H1 (cell line): ENCODE results near the gene LMBR1. TPM values are rescaled to one million over a fixed set of nuclear protein-coding genes. Genes with fewer than 3 reads are reported as not detected.

Source experiments
- CTCF ChIA-PET: fragments of 300-600 bp; sonication (Branson Sonifier 250); formaldehyde crosslinking; loops from one replicate; lab custom pipeline; 2021; ENCODE audit not compliant: partially characterized antibody; lab: Charles Lee
- POLR2A ChIA-PET: fragments of 300-600 bp; sonication (Branson Sonifier 250); formaldehyde crosslinking; loops from one replicate; lab custom pipeline; 2021; ENCODE audit warnings: inconsistent platforms; ENCODE audit not compliant: partially characterized antibody; lab: Charles Lee
- DNase-seq, 2 experiments: peaks; one replicate each; pipeline versions ENCODE4 v3.0.0 to v3.0.0-alpha.2; 2010 to 2022; ENCODE audit warnings: low spot score in 2 of 2, low read depth in 1 of 2, mixed read lengths in 1 of 2
- FAIRE-seq: peaks from 2 replicates; lab custom pipeline; 2011; peaks lifted over from hg19 to GRCh38; lab: Jason Lieb, UNC
- H2AFZ ChIP-seq: 2 replicates; pipeline ENCODE4 v1.8.1; 2012; ENCODE audit warnings: low read length, inconsistent platforms
- H2AK5ac ChIP-seq: 2 replicates; pipeline ENCODE4 v1.6.1; 2013; ENCODE audit warnings: low read depth, low read length
- H2BK120ac ChIP-seq: replicated peaks from 2 replicates; pipeline ENCODE3; 2013; ENCODE audit warnings: low read depth, low read length, inconsistent platforms
- H2BK12ac ChIP-seq: 2 replicates; pipeline ENCODE4 v1.6.1; 2013; ENCODE audit warnings: low read depth, low read length
- H2BK15ac ChIP-seq: 2 replicates; pipeline ENCODE4 v1.6.1; 2013; ENCODE audit warnings: low read length
- H2BK20ac ChIP-seq: 2 replicates; pipeline ENCODE4 v1.6.1; 2013; ENCODE audit warnings: low read length
- H2BK5ac ChIP-seq: 2 replicates; pipeline ENCODE4 v1.6.1; 2013; ENCODE audit warnings: low read depth, low read length
- H3K14ac ChIP-seq: 2 replicates; pipeline ENCODE4 v1.6.1; 2013; ENCODE audit warnings: inconsistent platforms; ENCODE audit not compliant: insufficient read length
- H3K18ac ChIP-seq: 2 replicates; pipeline ENCODE4 v1.6.1; 2013; ENCODE audit warnings: low read length; ENCODE audit errors: extremely low read depth
- H3K23ac ChIP-seq: 2 replicates; pipeline ENCODE4 v1.6.1; 2013; ENCODE audit warnings: inconsistent platforms; ENCODE audit not compliant: insufficient read length
- H3K23me2 ChIP-seq: 2 replicates; pipeline ENCODE4 v1.6.1; 2013; ENCODE audit warnings: low read depth, low read length
- H3K27ac ChIP-seq: 2 replicates; pipeline ENCODE4 v1.6.1; 2011; ENCODE audit warnings: low read depth, low read length, inconsistent platforms
- H3K27me3 ChIP-seq, 4 experiments: replicated peaks in 1 of 4; 1 replicate in 1 of 4; 2 replicates in 3 of 4; pipeline versions ENCODE4 v1.6.1 to v1.8.1; 2011 to 2013; ENCODE audit warnings: low read length in 3 of 4, mild to moderate bottlenecking in 3 of 4, inconsistent platforms in 2 of 4, mixed read lengths in 2 of 4, moderate library complexity in 1 of 4; ENCODE audit not compliant: control insufficient read depth in 3 of 4, insufficient read depth in 3 of 4; ENCODE audit errors: extremely low read depth in 1 of 4
- H3K36me3 ChIP-seq, 4 experiments: 2 replicates each; pipeline versions ENCODE4 v1.6.1 to v1.8.1; 2011 to 2013; ENCODE audit warnings: mild to moderate bottlenecking in 4 of 4, low read length in 3 of 4, moderate library complexity in 2 of 4, control low read depth in 1 of 4, inconsistent platforms in 1 of 4; ENCODE audit not compliant: insufficient read depth in 4 of 4, control insufficient read depth in 2 of 4
- H3K4ac ChIP-seq: replicated peaks from 2 replicates; pipeline ENCODE3; 2013; ENCODE audit warnings: low read length, low read depth, mixed read lengths, inconsistent platforms; ENCODE audit not compliant: insufficient read length
- H3K4me1 ChIP-seq, 4 experiments: replicated peaks in 1 of 4; 1 replicate in 1 of 4; 2 replicates in 3 of 4; pipeline versions ENCODE4 v1.6.1 to v1.8.1; 2011 to 2013; ENCODE audit warnings: low read length in 3 of 4, inconsistent platforms in 2 of 4, mixed read lengths in 1 of 4; ENCODE audit not compliant: insufficient read depth in 4 of 4, control insufficient read depth in 3 of 4
- H3K4me2 ChIP-seq, 2 experiments: 2 replicates each; pipeline versions ENCODE4 v1.6.1 to v1.8.1; 2011 to 2013; ENCODE audit warnings: low read depth in 2 of 2, low read length in 2 of 2, control low read depth in 1 of 2, inconsistent platforms in 1 of 2, mild to moderate bottlenecking in 1 of 2; ENCODE audit not compliant: insufficient read depth in 1 of 2
- H3K4me3 ChIP-seq, 4 experiments: fragments of 200-600, 300-600 bp in 1 of 4; sonication (generic), shearing (Covaris generic), sonication (Bioruptor Twin) in 1 of 4; 2 replicates each; pipeline versions ENCODE4 v1.5.1 to v1.8.1; 2011 to 2016; ENCODE audit warnings: low read length in 4 of 4, low read depth in 3 of 4, control low read depth in 2 of 4, inconsistent platforms in 2 of 4, mild to moderate bottlenecking in 2 of 4, mixed read lengths in 1 of 4, moderate library complexity in 1 of 4; ENCODE audit not compliant: insufficient read depth in 2 of 4; ENCODE audit errors: extremely low read depth in 1 of 4
- H3K56ac ChIP-seq: replicated peaks from 2 replicates; pipeline ENCODE3; 2013; ENCODE audit warnings: low read depth, mild to moderate bottlenecking, mixed read lengths, low read length, inconsistent platforms; ENCODE audit not compliant: insufficient read length
- H3K79me1 ChIP-seq: 2 replicates; pipeline ENCODE4 v1.6.1; 2013; ENCODE audit warnings: low read depth, low read length, control low read depth
- H3K79me2 ChIP-seq, 2 experiments: 2 replicates each; pipeline versions ENCODE4 v1.6.1 to v1.8.1; 2012 to 2013; ENCODE audit warnings: low read length in 2 of 2, mild to moderate bottlenecking in 2 of 2, inconsistent platforms in 1 of 2; ENCODE audit not compliant: insufficient read depth in 2 of 2, control insufficient read depth in 1 of 2
- H3K9ac ChIP-seq, 4 experiments: replicated peaks in 1 of 4; 1 replicate in 1 of 4; 2 replicates in 3 of 4; pipeline versions ENCODE4 v1.6.1 to v1.8.1; 2011 to 2013; ENCODE audit warnings: low read depth in 3 of 4, low read length in 3 of 4, control low read depth in 2 of 4, mild to moderate bottlenecking in 2 of 4, moderate library complexity in 2 of 4, inconsistent platforms in 1 of 4; ENCODE audit errors: extremely low read depth in 1 of 4
- H3K9me3 ChIP-seq, 2 experiments: 2 replicates each; pipeline versions ENCODE4 v1.6.1 to v1.8.1; 2012 to 2013; ENCODE audit warnings: mild to moderate bottlenecking in 2 of 2, moderate library complexity in 2 of 2, control low read depth in 1 of 2, inconsistent platforms in 1 of 2, low read depth in 1 of 2, low read length in 1 of 2, mixed read lengths in 1 of 2; ENCODE audit not compliant: insufficient read depth in 2 of 2
- H4K20me1 ChIP-seq, 2 experiments: replicated peaks in 1 of 2; 2 replicates each; pipeline versions ENCODE3 to v1.8.1; 2011 to 2013; ENCODE audit warnings: inconsistent platforms in 2 of 2, low read length in 2 of 2, mild to moderate bottlenecking in 1 of 2; ENCODE audit not compliant: insufficient read depth in 2 of 2, control insufficient read depth in 1 of 2
- H4K5ac ChIP-seq: 2 replicates; pipeline ENCODE4 v1.6.1; 2013; ENCODE audit warnings: low read length, low read depth, mixed read lengths, inconsistent platforms; ENCODE audit not compliant: insufficient read length
- H4K8ac ChIP-seq: 2 replicates; pipeline ENCODE4 v1.8.0; 2013; ENCODE audit warnings: mild to moderate bottlenecking, moderate library complexity, low read length, inconsistent platforms; ENCODE audit not compliant: insufficient read depth; ENCODE audit errors: extremely low read depth
- H4K91ac ChIP-seq: replicated peaks from 2 replicates; pipeline ENCODE3; 2013; ENCODE audit warnings: low read length, mixed read lengths, inconsistent platforms; ENCODE audit not compliant: insufficient read length
- CBX5 ChIP-seq: fragments of 300-800, 300-1000 bp; sonication (generic); IDR thresholded peaks from 2 replicates; pipeline ENCODE4 v1.7.1; 2016; ENCODE audit warnings: antibody characterized with exemption, low read length, low read depth
- CHD1 ChIP-seq: IDR thresholded peaks from 2 replicates; pipeline ENCODE4 v1.6.1; 2012; ENCODE audit warnings: low read depth, low read length, improper control_type of control experiment
- CHD2 ChIP-seq: IDR thresholded peaks from 2 replicates; pipeline ENCODE4 v1.6.1; 2012; ENCODE audit warnings: low read length, improper control_type of control experiment
- MAX ChIP-seq: IDR thresholded peaks from 2 replicates; pipeline ENCODE4 v1.6.1; 2012; ENCODE audit warnings: inconsistent platforms
- RAD21 ChIP-seq, 2 experiments: IDR thresholded peaks in 1 of 2; conservative IDR thresholded peaks in 1 of 2; 2 replicates each; pipeline ENCODE4 v1.6.1; 2011; ENCODE audit warnings: low read depth in 2 of 2, low read length in 2 of 2, improper control_type of control experiment in 1 of 2, inconsistent platforms in 1 of 2, mild to moderate bottlenecking in 1 of 2, moderate library complexity in 1 of 2
- SIX5 ChIP-seq: IDR thresholded peaks from 2 replicates; pipeline ENCODE4 v1.6.1; 2011; ENCODE audit warnings: mild to moderate bottlenecking, low read depth, low read length
- SP1 ChIP-seq: IDR thresholded peaks from 2 replicates; pipeline ENCODE4 v1.6.1; 2011; ENCODE audit warnings: low read depth, low read length
- WGBS, 2 experiments: shearing (Covaris generic) in 1 of 2; methylation state at CpG; one replicate each; pipeline versions ENCODE4 v1.1.6 to v1.1.7; 2013 to 2015; ENCODE audit warnings: low lambda C conversion rate in 2 of 2, mixed read lengths in 2 of 2, inconsistent platforms in 1 of 2, low coverage in 1 of 2, missing lambda C conversion rate in 1 of 2; ENCODE audit not compliant: insufficient replicate concordance in 2 of 2, insufficient coverage in 1 of 2, insufficient read length in 1 of 2; ENCODE audit errors: extremely low coverage in 1 of 2, missing lambda C conversion rate in 1 of 2; 5-methylcytosine and 5-hydroxymethylcytosine counted together
- polyA plus RNA-seq, 7 experiments: library from polyadenylated mRNA; depleted of rRNA in 3 of 7; stranded (reverse) in 5 of 7; unstranded in 2 of 7; fragments of >200 nt in 5 of 7; fragments of 200-250 nt in 2 of 7; gene quantifications; 1 replicate in 5 of 7; 2 replicates in 1 of 7; 4 replicates in 1 of 7; pipeline versions ENCODE4 v1.2.1 to v1.2.3, GENCODE V29; 2011 to 2013; ENCODE audit warnings: missing spikeins in 2 of 7, mixed read lengths in 2 of 7
- total RNA-seq: library from RNA; stranded (reverse); fragmentation: NEBNext Ultra II Directional; extraction: Animal tissue kit (Norgen Biotek cat#: 25700); gene quantifications from 2 replicates; pipeline ENCODE4 v1.2.1, GENCODE V29; 2021

Gene LMBR1
- total and polyA plus RNA-seq, 2 of the 8 experiments (the other 6 are each of a cell fraction or from before 2014, with no cell fraction given), result 15.1 to 70.4 TPM

- DNase-seq (no peak), FAIRE-seq (no peak)
- Histone ChIP-seq H3K27me3 (no peaks in the 10 kb centered on the region), H3K4ac (no peak overlapping the region), H2BK5ac (no peak overlapping the region), H2BK15ac (no peak overlapping the region), H2AK5ac (no peak overlapping the region), H3K9ac (no peak overlapping the region), H3K18ac (no peak overlapping the region), H4K91ac (no peak overlapping the region), H4K20me1 (peaks cover 0 to 1% of the 10 kb centered on the region in 2 experiments), H3K23me2 (no peaks in the 10 kb centered on the region), H2BK12ac (no peak overlapping the region), H3K36me3 (no peaks in the 10 kb centered on the region; a peak in 1 of 8 replicates), H3K4me1 (no peaks in the 10 kb centered on the region), H3K23ac (no peak overlapping the region), H2AFZ (no peak overlapping the region), H3K14ac (no peak overlapping the region), H3K56ac (no peak overlapping the region), H4K5ac (no peak overlapping the region), H2BK20ac (no peak overlapping the region), H3K79me1 (no peaks in the 10 kb centered on the region), H3K27ac (no peak overlapping the region), H3K4me3 (no peak overlapping the region), H2BK120ac (no peak overlapping the region), H3K4me2 (no peak overlapping the region), H3K9me3 (no peaks in the 10 kb centered on the region), H4K8ac (no peak overlapping the region), H3K79me2 (no peaks in the 10 kb centered on the region)
- CTCF ChIA-PET, result interaction anchor here (1.0 to 2.5 kb wide), 3 partner anchors 8 to 54 kb away, joined by 4 to 10 read pairs (median 4); no protein-coding TSS in a partner anchor
- POLR2A ChIA-PET, result no interaction called here
- WGBS, 2 experiments, result 83% methylated on average over 2 of the region's 2 CpGs; no CpG with 5 or more reads in 1 of the 2 experiments
- no peak for TF ChIP-seq MAX
- TF ChIP-seq RAD21 (IDR thresholded peaks at IDR 0.05 in 1 of 2, conservative IDR thresholded peaks at IDR 0.05 in 1 of 2; ENCODE audit: low read depth in 2 of 2, low read length in 2 of 2), result no peak
- no peak for TF ChIP-seq SP1
- no peak for TF ChIP-seq SIX5
- TF ChIP-seq CHD2, result no peak
- TF ChIP-seq CHD1, result no peak
- TF ChIP-seq CBX5, result no peak
Observed at GRCh38 chr7:156818133-156818532, 74.8 kb downstream of the LMBR1 start.
